NCI-H748 (cell line): ENCODE results near the gene PDE5A.

ENCODE experiments used
- DNase-seq: peaks from one replicate; lab custom pipeline; 2025; ENCODE audit not compliant: unreplicated experiment; lab: John Stamatoyannopoulos, UW

Gene PDE5A

GRCh38 chr4:119525005-119525749 is 103.4 kb downstream of the PDE5A start:
- no peak for DNase-seq

- no peak for DNase-seq
Measured at GRCh38 chr4:119523399-119523798, 105.2 kb downstream of the PDE5A start.

- DNase-seq: no peak
Measured at GRCh38 chr4:119521268-119521667, 107.3 kb downstream of the PDE5A start.

- DNase-seq: no peak
Measured at GRCh38 chr4:119518915-119519410, 109.6 kb downstream of the PDE5A start.

GRCh38 chr4:119518230-119518892 is 110.2 kb downstream of the PDE5A start:
- DNase-seq: no peak

- DNase-seq: no peak
Measured at GRCh38 chr4:119517361-119518229, 111.0 kb downstream of the PDE5A start.

GRCh38 chr4:119512398-119512797 is 116.2 kb downstream of the PDE5A start:
- no peak for DNase-seq

GRCh38 chr4:119510395-119511149 is 118.0 kb downstream of the PDE5A start:
- DNase-seq: no peak

GRCh38 chr4:119508281-119508680 is 120.3 kb downstream of the PDE5A start:
- no peak for DNase-seq

GRCh38 chr4:119506806-119507205 is 121.8 kb downstream of the PDE5A start:
- no peak for DNase-seq

- DNase-seq: no peak
Measured at GRCh38 chr4:119504616-119505015, 124.0 kb downstream of the PDE5A start.

- no peak for DNase-seq
Measured at GRCh38 chr4:119501740-119502139, 126.9 kb downstream of the PDE5A start.

- DNase-seq: no peak
Measured at GRCh38 chr4:119498527-119498926, 130.1 kb downstream of the PDE5A start.

GRCh38 chr4:119493886-119494285 is 134.7 kb downstream of the PDE5A start:
- no peak for DNase-seq

GRCh38 chr4:119493419-119493818 is 135.2 kb downstream of the PDE5A start:
- DNase-seq: peak; percentile 1

- DNase-seq: peak; percentile 14
Measured at GRCh38 chr4:119490335-119490734, 138.3 kb downstream of the PDE5A start.

- DNase-seq: no peak
Measured at GRCh38 chr4:119489305-119489704, 139.3 kb downstream of the PDE5A start.

- DNase-seq: no peak
Measured at GRCh38 chr4:119480331-119480730, 148.3 kb downstream of the PDE5A start.

- DNase-seq: no peak
Measured at GRCh38 chr4:119479835-119480234, 148.8 kb downstream of the PDE5A start.

- DNase-seq: no peak
Measured at GRCh38 chr4:119479180-119479808, 149.3 kb downstream of the PDE5A start.
